Smooth muscle cell of the brain vasculature (primary cell): ENCODE measurements around the gene KLHDC4.

Experiments
- DNase-seq: peaks from one replicate; pipeline ENCODE4 v3.0.0-alpha.2; 2012; ENCODE audit warnings: low read depth, low spot score

KLHDC4 gene

GRCh38 chr16:87661561-87661960 is 104.2 kb downstream of the KLHDC4 start:
- peak; percentile 9 for DNase-seq

DNA sequence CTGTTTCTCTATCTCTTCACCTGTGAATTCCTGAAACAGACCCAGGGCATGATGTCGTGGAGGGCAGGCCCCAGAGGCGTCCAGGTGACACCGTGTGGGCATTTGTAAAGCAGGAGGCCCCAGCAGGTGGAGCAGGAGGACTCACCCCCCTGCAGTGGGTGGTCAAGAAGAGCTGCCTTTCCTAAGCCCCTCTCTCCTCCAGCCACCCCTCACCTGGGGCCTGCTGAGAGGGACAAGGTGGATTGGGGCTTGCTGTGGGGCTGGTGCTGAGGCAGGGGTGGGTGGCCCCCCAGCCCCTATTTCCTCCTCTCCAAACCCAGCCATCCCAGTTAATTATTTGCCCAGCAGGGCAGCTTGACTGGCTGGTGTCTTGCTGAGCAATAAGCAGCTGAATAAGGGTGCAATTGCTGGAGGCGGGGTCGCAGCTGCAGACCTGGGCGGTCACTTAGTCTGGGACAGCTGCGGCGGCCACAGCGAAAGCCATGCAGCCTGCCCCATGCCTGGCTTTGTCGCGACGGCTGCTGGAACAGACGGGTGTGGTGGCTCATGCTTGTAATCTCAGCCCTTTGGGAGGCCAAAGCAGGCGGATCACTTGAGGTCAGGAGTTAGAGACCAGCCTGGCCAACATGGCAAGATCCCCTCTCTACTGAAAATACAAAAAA is 107.1 kb downstream of the KLHDC4 start:
- no peak for DNase-seq
